ENCODE data around the gene CYP27A1.

The CYP27A1 gene

GRCh38 chr2:218820746-218821369 is 38.9 kb downstream of the CYP27A1 start:
- no peak overlapping the region for H3K4me3 ChIP-seq (ENCODE audit: low read depth, low read length)
- TF ChIP-seq CTCF (IDR thresholded peaks at IDR 0.05; ENCODE audit: low read depth, low read length) = no peak
- DNase-seq (ENCODE audit: low read depth, low spot score) = no peak
- in situ Hi-C loops (cut with HindIII; ENCODE audit: low sequenced_read_pairs) = no loop called here

- TF ChIP-seq CTCF (IDR thresholded peaks at IDR 0.05; ENCODE audit: low read depth, low read length) = no peak
- no peak for DNase-seq (ENCODE audit: low read depth, low spot score)
- in situ Hi-C loops (cut with HindIII; ENCODE audit: low sequenced_read_pairs) = no loop called here
Measured at GRCh38 chr2:218821605-218822211, 39.8 kb downstream of the CYP27A1 start.

GRCh38 chr2:218822622-218823021 is 40.7 kb downstream of the CYP27A1 start:
- in situ Hi-C loops (cut with HindIII; ENCODE audit: low sequenced_read_pairs) = no loop called here
- DNase-seq (ENCODE audit: low read depth, low spot score) = no peak
- no peak overlapping the region for H3K4me3 ChIP-seq (ENCODE audit: low read depth, low read length)
- no peak for TF ChIP-seq CTCF (IDR thresholded peaks at IDR 0.05; ENCODE audit: low read depth, low read length)

More at GRCh38 chr2:218821605-218822211, 39.8 kb downstream of the CYP27A1 start:
- no peak overlapping the region for H3K4me3 ChIP-seq (ENCODE audit: low read depth, low read length)

GRCh38 chr2:218823196-218823855 is 41.4 kb downstream of the CYP27A1 start:
- no peak overlapping the region for H3K4me3 ChIP-seq (ENCODE audit: low read depth, low read length)
- no peak for DNase-seq (ENCODE audit: low read depth, low spot score)
- TF ChIP-seq CTCF (IDR thresholded peaks at IDR 0.05; ENCODE audit: low read depth, low read length) = no peak
- in situ Hi-C loops (cut with HindIII; ENCODE audit: low sequenced_read_pairs) = no loop called here

GRCh38 chr2:218824004-218824403 is 42.1 kb downstream of the CYP27A1 start:
- in situ Hi-C loops (cut with HindIII; ENCODE audit: low sequenced_read_pairs) = no loop called here
- no peak overlapping the region for H3K4me3 ChIP-seq (ENCODE audit: low read depth, low read length)
- DNase-seq (ENCODE audit: low read depth, low spot score) = no peak
- TF ChIP-seq CTCF (IDR thresholded peaks at IDR 0.05; ENCODE audit: low read depth, low read length) = no peak

GRCh38 chr2:218826791-218827190 is 44.8 kb downstream of the CYP27A1 start:
- in situ Hi-C loops (cut with HindIII; ENCODE audit: low sequenced_read_pairs) = no loop called here
- no peak for DNase-seq (ENCODE audit: low read depth, low spot score)
- no peak overlapping the region for H3K4me3 ChIP-seq (ENCODE audit: low read depth, low read length)
- TF ChIP-seq CTCF (IDR thresholded peaks at IDR 0.05; ENCODE audit: low read depth, low read length) = no peak

Data from astrocyte of the spinal cord (primary cell).